Spleen (tissue), 7 donors: Measurements from ENCODE around the gene EVL.

ENCODE experiments used
- POLR2A ChIP-seq, 3 donors: fragments of 450-650 bp; IDR thresholded peaks; one replicate each; pipeline ENCODE4 v1.5.1; 2017; ENCODE audit warnings: antibody characterized with exemption in 3 of 3, mild to moderate bottlenecking in 1 of 3
- TF ChIP-seq, protein P1 (sequence below), 11 experiments: fragments of 200-600 bp in 7 of 11; fragments of 450-650 bp in 4 of 11; sonication (generic) in 4 of 11; IDR thresholded peaks in 8 of 11; conservative IDR thresholded peaks in 3 of 11; 1 replicate in 7 of 11; 2 replicates in 4 of 11; pipeline versions ENCODE4 v1.4.0 to v1.8.0; 2016 to 2021; ENCODE audit warnings: antibody characterized with exemption in 11 of 11, inconsistent platforms in 4 of 11, mild to moderate bottlenecking in 1 of 11
- donor health status: DM: no; HTN: no; CAD: no; lungs with moderate emphysema.
- donor health status: DM: no; HTN: no; CAD: no.
- donor health status: DM: no; HTN: no; CAD: no.

DNA sequence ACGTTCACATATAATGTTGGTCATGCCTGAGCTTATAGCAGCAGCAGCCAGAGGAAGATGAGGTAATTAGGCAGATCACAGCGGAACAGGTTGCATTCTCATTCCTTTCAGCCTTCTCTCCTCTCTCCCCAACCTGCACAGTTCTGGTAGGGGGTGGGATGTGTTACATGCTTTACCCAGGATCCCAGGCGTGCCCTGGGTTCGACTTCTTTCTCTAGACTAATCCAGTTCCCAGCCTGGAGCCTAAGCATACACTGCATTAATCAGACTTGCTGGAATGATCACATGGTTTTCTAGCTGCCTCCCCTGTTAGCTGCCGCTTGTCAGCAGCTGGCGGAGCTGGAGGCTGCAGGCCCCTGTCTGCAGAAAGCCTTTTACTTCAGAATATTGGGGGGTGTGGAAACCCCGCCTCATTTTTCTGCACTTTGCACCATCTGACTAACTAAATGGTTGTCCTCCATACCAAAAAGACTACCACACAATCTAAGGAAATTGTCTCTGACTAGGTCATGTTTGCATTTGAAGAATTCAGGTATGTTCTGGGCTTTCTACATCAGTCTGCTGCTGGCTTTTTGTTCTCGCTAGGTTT is 46.0 kb upstream of the EVL start:
- TF ChIP-seq POLR2A (IDR thresholded peaks at IDR 0.05) = no peak
- TF ChIP-seq, protein P1, sequence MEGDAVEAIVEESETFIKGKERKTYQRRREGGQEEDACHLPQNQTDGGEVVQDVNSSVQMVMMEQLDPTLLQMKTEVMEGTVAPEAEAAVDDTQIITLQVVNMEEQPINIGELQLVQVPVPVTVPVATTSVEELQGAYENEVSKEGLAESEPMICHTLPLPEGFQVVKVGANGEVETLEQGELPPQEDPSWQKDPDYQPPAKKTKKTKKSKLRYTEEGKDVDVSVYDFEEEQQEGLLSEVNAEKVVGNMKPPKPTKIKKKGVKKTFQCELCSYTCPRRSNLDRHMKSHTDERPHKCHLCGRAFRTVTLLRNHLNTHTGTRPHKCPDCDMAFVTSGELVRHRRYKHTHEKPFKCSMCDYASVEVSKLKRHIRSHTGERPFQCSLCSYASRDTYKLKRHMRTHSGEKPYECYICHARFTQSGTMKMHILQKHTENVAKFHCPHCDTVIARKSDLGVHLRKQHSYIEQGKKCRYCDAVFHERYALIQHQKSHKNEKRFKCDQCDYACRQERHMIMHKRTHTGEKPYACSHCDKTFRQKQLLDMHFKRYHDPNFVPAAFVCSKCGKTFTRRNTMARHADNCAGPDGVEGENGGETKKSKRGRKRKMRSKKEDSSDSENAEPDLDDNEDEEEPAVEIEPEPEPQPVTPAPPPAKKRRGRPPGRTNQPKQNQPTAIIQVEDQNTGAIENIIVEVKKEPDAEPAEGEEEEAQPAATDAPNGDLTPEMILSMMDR (IDR thresholded peaks at IDR 0.05 in 8 of 11, conservative IDR thresholded peaks at IDR 0.05 in 3 of 11) = no peak
